Activated T-cell treated with anti-CD3 and anti-CD28 coated beads, Interleukin-2, amount 50 U/mL, for 72 hours (primary cell): ENCODE data around the gene PRAMEF14. TPM values are rescaled to one million over a fixed set of nuclear protein-coding genes. Genes with fewer than 3 reads are reported as not detected.
"Not testable (repeated sequence)": the region's sequence is repeated elsewhere in the genome, so short reads cannot be mapped to it uniquely, and the experiment has no call there.

Experiments used
- ATAC-seq, 2 donors: fragments of 150-1000 bp; cut with Tn5 transposase; replicated peaks in 1 of 2; 2 replicates each; pipeline ENCODE4 v1.10.0; 2021; ENCODE audit warnings: moderate library complexity in 2 of 2, mild to moderate bottlenecking in 1 of 2
- DNase-seq, 2 donors: peaks; one replicate each; pipeline ENCODE4 v3.0.0; 2021 to 2022; ENCODE audit warnings: mixed read lengths in 1 of 2
- H3K27ac Mint-ChIP-seq: one replicate; pipeline ENCODE4 v1.8.0; 2022; ENCODE audit warnings: mild to moderate bottlenecking, moderate library complexity, mixed read lengths
- H3K27me3 Mint-ChIP-seq: one replicate; pipeline ENCODE4 v1.8.0; 2022; ENCODE audit warnings: low read depth, mixed read lengths
- H3K36me3 Mint-ChIP-seq, 2 donors: one replicate each; pipeline ENCODE4 v1.8.0; 2022; ENCODE audit warnings: mixed read lengths in 2 of 2, mild to moderate bottlenecking in 1 of 2; ENCODE audit not compliant: insufficient read depth in 2 of 2
- H3K4me1 Mint-ChIP-seq: one replicate; pipeline ENCODE4 v1.8.0; 2022; ENCODE audit warnings: low read depth, mixed read lengths
- H3K4me3 Mint-ChIP-seq, 2 donors: one replicate each; pipeline ENCODE4 v1.8.0; 2022; ENCODE audit warnings: mild to moderate bottlenecking in 2 of 2, mixed read lengths in 2 of 2, moderate library complexity in 2 of 2
- H3K9me3 Mint-ChIP-seq, 2 donors: one replicate each; pipeline ENCODE4 v1.8.0; 2022; ENCODE audit warnings: mixed read lengths in 2 of 2
- total RNA-seq, 2 donors: library from RNA; stranded (reverse); gene quantifications; one replicate each; pipeline ENCODE4 v1.2.3, GENCODE V29; 2022

PRAMEF14 gene
- total RNA-seq, 2 donors from 2014 or later = not detected

DNA sequence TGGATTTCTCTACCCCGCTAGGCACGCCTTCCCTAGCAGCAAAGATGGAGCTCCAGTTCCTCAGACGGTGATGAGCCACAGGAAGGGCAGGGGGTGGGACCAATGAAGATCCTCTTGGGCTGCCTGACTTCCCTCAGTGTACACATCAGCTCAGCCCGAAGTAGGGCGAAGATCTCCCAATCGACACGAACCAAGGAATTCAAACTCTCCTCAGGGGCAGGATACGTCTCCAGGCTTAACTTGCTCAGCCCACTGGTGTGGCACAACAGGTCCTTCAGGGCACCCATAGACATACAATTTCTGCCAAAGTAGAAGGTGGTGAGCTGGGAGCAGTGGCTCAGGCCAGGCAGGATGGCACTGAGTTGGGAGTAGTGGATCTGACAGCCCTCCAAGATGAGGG is 4.4 kb downstream of the PRAMEF14 start:
- not testable (repeated sequence) for H3K9me3 Mint-ChIP-seq, H3K27ac Mint-ChIP-seq, H3K4me3 Mint-ChIP-seq, H3K4me1 Mint-ChIP-seq, ATAC-seq, H3K27me3 Mint-ChIP-seq, DNase-seq, H3K36me3 Mint-ChIP-seq

DNA sequence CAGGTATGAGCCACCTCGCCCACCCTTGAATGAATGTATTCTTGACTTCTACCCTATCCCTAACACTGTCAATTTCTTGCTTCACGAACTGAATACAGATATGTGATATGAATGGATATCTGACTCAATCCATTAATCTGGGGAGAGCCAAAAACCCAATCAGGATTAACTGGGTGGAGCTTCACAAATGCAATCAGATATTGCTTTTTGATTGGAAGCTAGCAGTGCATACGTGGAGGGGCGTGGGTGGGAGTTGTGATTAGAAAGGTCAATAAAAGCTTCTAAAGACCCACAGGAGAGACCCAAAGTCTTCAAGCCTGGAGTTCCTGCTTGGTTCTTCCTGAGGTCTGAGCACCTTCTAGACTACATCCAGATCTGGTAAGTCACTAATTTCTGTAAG is 31.7 kb downstream of the PRAMEF14 start, which contains the start of gene PRAMEF15:
Gene PRAMEF15, plus strand, starts transcription at position 301 of the 400 bp plus-strand sequence. CDS start 2,827 bp downstream, outside the sequence.
- not testable (repeated sequence) for H3K4me1 Mint-ChIP-seq, ATAC-seq, H3K4me3 Mint-ChIP-seq, DNase-seq, H3K27me3 Mint-ChIP-seq, H3K9me3 Mint-ChIP-seq, H3K36me3 Mint-ChIP-seq, H3K27ac Mint-ChIP-seq

DNA sequence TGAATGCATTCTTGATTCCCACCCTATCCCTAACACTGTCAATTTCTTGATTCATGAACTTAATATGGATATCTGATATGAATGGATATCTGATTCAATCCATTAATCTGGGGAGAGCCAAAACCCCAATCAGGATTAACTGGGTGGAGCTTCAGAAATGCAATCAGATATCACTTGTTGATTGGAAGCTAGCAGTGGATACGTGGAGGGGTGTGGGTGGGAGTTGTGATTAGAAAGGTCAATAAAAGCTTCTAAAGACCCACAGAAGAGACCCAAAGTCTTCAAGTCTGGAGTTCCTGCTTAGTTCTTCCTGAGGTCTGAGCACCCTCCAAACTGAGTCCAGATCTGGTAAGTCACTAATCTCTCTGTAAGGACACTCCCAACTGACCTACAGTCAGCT is 43.7 kb downstream of the PRAMEF14 start, which contains the start of gene PRAMEF33:
Gene PRAMEF33, plus strand, starts transcription at position 301 of the 400 bp plus-strand sequence. CDS start 2,416 bp downstream, outside the sequence.
- H3K4me1 Mint-ChIP-seq, H3K27ac Mint-ChIP-seq, H3K36me3 Mint-ChIP-seq, H3K9me3 Mint-ChIP-seq, H3K4me3 Mint-ChIP-seq, H3K27me3 Mint-ChIP-seq, ATAC-seq, DNase-seq: not testable (repeated sequence)

DNA sequence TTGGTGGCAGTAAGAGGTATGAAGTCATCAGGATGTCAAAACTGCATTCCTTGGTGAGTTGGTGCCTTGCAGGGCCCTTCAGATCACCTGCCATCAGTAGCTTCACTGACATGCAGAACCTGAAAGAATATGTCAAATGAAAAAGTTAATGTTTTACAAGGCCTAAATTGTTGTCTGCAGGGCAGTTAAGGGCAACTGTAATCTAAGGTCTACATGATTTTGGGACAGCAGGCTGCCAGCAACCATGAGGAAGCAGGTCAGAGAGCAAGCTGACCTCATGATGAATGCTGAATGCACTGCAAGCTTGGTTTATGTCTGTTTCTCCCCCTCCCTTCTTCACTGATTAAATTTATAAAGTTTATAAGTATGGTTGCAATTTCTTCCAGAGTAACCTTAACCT is 44.7 kb downstream of the PRAMEF14 start:
- H3K27ac Mint-ChIP-seq, H3K27me3 Mint-ChIP-seq, DNase-seq, H3K4me3 Mint-ChIP-seq, H3K4me1 Mint-ChIP-seq, H3K36me3 Mint-ChIP-seq, ATAC-seq, H3K9me3 Mint-ChIP-seq: not testable (repeated sequence)

DNA sequence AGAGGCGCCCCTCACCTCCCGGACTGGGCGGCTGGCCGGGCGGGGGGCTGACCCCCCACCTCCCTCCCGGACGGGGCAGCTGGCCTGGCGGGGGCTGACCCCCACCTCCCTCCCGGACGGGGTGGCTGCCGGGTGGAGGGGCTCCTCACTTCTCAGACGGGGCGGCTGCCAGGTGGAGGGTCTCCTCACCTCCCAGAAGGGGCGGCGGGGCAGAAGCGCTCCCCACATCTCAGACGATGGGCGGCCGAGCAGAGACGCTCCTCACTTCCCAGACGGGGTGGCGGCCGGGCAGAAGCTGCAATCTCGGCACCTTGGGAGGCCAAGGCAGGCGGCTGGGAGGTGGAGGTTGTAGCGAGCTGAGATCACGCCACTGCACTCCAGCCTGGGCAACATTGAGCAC is 48.2 kb downstream of the PRAMEF14 start:
- not testable (repeated sequence) for H3K9me3 Mint-ChIP-seq, H3K4me1 Mint-ChIP-seq, H3K4me3 Mint-ChIP-seq, H3K36me3 Mint-ChIP-seq, ATAC-seq, DNase-seq, H3K27me3 Mint-ChIP-seq, H3K27ac Mint-ChIP-seq

DNA sequence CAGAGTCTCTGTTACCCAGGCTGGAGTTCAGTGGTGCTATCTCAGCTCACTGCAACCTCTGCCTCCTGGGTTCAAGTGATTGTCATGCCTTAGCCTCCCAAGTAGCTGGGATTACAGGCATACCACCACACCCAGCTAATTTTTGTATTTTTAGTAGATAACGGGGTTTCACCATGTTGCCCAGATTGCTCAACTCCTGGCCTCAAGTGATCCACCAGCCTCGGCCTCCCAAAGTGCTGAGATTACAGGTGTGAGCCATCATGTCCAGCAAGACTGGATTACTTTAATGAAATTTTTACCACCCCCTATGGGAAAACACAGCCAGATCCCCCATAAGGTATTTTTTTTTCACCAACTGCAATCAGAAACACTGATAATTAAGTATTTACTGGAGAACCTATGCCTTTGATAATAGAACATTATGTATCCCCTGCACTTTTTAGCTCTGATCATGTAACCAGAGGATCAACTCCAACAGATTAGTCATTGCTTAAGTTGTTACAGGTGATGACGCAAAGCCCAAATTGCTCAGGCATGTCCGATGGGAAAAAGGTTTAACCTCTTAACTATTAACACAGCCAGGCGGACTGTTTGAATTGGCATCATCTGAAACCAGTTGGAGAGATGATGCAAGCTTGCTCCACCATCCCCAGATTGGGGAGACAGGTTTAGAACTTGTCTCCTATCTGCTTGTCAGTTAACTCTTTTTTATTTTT is 49.6 kb downstream of the PRAMEF14 start:
- not testable (repeated sequence) for DNase-seq, H3K4me1 Mint-ChIP-seq, H3K27ac Mint-ChIP-seq, H3K27me3 Mint-ChIP-seq, H3K4me3 Mint-ChIP-seq, ATAC-seq, H3K9me3 Mint-ChIP-seq, H3K36me3 Mint-ChIP-seq

Other genes starting within 250 kb of the PRAMEF14 start
- gene HNRNPCL2, start 230.3 kb downstream of the PRAMEF14 start, total RNA-seq = not detected
- not detected for gene PRAMEF26, start 191.1 kb downstream of the PRAMEF14 start, total RNA-seq
- gene HNRNPCL4, start 181.5 kb downstream of the PRAMEF14 start, total RNA-seq = not detected
- not detected for gene PRAMEF9, start 175.3 kb downstream of the PRAMEF14 start, total RNA-seq
- gene PRAMEF13, start 145.7 kb downstream of the PRAMEF14 start, total RNA-seq = not detected
- gene PRAMEF18, start 121.0 kb downstream of the PRAMEF14 start, total RNA-seq = not detected
- not detected for gene PRAMEF5, start 92.9 kb downstream of the PRAMEF14 start, total RNA-seq
- not detected for gene PRAMEF8, start 62.0 kb downstream of the PRAMEF14 start, total RNA-seq
- not detected for gene PRAMEF33, start 43.6 kb downstream of the PRAMEF14 start, total RNA-seq
- not detected for gene PRAMEF15, start 31.6 kb downstream of the PRAMEF14 start, total RNA-seq
- gene PRAMEF19, start 24.8 kb upstream of the PRAMEF14 start, total RNA-seq = not detected
- not detected for gene PRAMEF17, start 42.5 kb upstream of the PRAMEF14 start, total RNA-seq
- gene PRAMEF20, start 63.3 kb upstream of the PRAMEF14 start, total RNA-seq = not detected
- not detected for gene LRRC38, start 166.9 kb upstream of the PRAMEF14 start, total RNA-seq
- gene PDPN, start 236.7 kb upstream of the PRAMEF14 start, total RNA-seq = not detected